GM13977 (cell line): ENCODE measurements around the gene NKAIN2.

Experiments
- DNase-seq: peaks from one replicate; pipeline ENCODE4 v3.0.0; 2012; ENCODE audit warnings: low spot score
- CTCF ChIP-seq: IDR thresholded peaks from 2 replicates; pipeline ENCODE4 v1.5.1; 2012; ENCODE audit warnings: mild to moderate bottlenecking, control low read depth; ENCODE audit not compliant: insufficient read depth; ENCODE audit errors: extremely low read depth, missing control alignments
- in situ Hi-C: fragments of 300-500 bp; cut with MboI; formaldehyde crosslinking; loops from one replicate; pipeline ENCODE4 v1.12.0; 2022; ENCODE audit warnings: low sequenced_read_pairs, low pct_unique_long_range_greater_than_20kb, mixed read lengths, inconsistent platforms; ENCODE audit not compliant: unreplicated experiment

The NKAIN2 gene

DNA sequence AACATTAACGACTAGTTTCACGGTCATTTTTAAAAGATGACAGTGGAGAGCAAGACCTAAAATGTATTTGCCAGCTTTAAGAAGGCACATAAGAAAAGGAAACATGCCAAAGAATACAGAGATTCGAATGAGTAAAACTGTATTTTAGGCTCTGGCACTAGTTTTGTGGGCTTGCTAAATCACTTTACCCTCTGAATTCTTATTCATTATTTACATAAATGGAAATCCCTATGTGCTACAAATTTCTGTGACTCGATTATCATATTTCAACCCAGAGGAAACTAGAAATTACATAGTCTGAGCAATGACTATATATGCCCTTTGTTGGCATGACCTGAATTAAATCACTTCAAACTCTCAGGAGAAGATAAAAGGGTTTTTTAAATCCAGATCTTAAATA is 716.8 kb downstream of the NKAIN2 start:
- no peak for TF ChIP-seq CTCF
- in situ Hi-C loops = no loop called here

GRCh38 chr6:124522335-124522734 is 718.7 kb downstream of the NKAIN2 start:
- in situ Hi-C loops = no loop called here
- DNase-seq = no peak
- no peak for TF ChIP-seq CTCF

More for the DNA sequence above, 716.8 kb downstream of the NKAIN2 start:
- DNase-seq = no peak

DNA sequence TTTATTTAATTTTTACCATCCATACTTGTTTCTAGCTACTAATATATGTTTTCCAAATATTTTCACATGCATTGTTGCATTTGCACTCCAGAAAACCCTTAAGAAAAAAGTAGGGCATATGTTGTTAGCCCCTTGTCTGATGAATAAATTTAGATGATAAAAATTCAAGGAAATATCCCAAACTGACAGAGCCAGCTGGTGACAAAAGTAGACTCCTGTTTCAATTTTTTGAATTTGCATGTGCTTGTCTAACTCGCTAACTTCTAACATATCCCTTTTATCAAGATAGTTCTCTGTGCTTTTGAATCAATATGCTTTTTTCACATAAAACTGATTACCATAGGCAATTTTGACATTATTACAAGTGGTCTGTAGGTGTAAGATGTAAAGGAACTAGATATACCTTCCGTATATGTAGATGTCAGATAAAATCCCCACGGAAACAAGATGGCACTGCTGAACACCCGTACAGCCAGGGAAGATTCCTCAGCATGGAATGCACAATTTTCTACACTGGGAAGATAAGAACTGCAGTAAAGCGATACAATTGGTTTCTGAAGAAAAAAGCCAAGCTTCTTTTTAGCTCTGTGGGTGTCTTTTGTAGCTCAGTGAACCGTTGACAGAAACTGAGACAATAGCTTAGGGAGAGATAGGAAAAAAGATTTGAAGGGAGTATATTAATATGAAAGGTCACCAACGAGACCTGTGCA is 721.0 kb downstream of the NKAIN2 start:
- in situ Hi-C loops = no loop called here
- DNase-seq = no peak
- no peak for TF ChIP-seq CTCF

GRCh38 chr6:124530926-124531325 is 727.3 kb downstream of the NKAIN2 start:
- DNase-seq = no peak
- in situ Hi-C loops = no loop called here
- no peak for TF ChIP-seq CTCF

- TF ChIP-seq CTCF = no peak
- in situ Hi-C loops = no loop called here
- DNase-seq = no peak
These were observed 731.6 kb downstream of the NKAIN2 start for GRCh38 chr6:124535299-124535698.

DNA sequence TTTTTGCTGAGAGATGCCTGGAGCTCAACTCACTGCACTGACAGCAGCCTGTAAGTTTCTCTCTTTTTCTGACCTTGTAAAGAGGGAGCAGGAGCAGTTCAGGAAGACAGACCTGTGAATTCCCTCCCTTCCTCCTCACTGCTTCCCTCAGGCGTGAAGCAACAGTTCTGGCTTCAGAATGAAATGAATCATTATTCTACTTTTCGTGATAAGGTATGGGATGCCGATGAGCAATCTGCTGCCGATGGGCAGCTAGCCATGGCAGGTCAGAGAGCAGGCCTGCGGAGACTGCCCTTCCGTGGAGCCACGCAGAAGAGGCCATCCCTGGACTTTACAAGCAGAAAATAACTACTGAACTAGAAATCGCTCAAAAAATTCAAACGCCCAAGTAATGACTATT is 732.1 kb downstream of the NKAIN2 start:
- TF ChIP-seq CTCF = no peak
- in situ Hi-C loops = no loop called here
- DNase-seq = no peak
